ENCODE results near the gene FLNA.
A peak's percentile ranks its signal among the peaks of the same experiment; 100 is the strongest.
"Not testable (repeated sequence)": the region's sequence is repeated elsewhere in the genome, so short reads cannot be mapped to it uniquely, and the experiment has no call there.

Gene FLNA

DNA sequence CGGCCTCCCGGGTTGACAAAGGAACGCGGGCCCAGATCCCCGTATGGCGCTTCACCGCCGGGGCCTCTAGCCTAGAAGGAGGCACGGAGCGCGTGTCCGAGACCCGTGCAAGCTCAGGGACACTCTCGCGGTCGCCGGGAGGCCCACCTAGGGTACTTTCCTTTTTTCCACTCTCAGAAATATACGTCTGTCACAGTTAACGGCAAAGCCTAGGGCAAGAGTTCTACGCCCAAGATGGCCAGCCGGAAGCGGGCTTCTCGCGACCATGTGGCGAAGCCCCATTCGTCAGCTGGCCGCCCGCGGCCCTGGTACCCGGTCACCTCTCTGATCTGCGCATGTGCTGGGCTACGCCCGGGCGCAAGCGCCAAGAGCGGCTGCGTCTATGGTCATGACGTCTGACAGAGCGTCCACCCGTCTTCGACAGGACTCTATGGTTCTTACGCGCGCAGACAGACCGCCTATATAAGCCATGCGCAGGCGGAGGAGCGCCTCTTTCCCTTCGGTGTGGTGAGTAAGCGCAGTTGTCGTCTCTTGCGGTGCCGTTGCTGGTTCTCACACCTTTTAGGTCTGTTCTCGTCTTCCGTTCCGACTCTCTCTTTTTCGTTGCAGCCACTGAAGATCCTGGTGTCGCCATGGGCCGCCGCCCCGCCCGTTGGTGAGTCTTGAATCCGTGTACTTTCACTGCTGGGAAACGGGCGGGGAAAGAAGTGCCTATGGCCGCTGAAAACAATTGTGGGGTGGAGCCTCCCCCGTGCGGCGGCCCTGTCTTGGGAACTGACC lies 23.6 kb upstream of the FLNA start, which contains the start of gene RPL10:
TSS of gene RPL10 (plus strand) at position 490 of the 780 bp plus-strand sequence. CDS start at position 633, 143 bp downstream.
- peak; percentile 97 for DNase-seq

DNA sequence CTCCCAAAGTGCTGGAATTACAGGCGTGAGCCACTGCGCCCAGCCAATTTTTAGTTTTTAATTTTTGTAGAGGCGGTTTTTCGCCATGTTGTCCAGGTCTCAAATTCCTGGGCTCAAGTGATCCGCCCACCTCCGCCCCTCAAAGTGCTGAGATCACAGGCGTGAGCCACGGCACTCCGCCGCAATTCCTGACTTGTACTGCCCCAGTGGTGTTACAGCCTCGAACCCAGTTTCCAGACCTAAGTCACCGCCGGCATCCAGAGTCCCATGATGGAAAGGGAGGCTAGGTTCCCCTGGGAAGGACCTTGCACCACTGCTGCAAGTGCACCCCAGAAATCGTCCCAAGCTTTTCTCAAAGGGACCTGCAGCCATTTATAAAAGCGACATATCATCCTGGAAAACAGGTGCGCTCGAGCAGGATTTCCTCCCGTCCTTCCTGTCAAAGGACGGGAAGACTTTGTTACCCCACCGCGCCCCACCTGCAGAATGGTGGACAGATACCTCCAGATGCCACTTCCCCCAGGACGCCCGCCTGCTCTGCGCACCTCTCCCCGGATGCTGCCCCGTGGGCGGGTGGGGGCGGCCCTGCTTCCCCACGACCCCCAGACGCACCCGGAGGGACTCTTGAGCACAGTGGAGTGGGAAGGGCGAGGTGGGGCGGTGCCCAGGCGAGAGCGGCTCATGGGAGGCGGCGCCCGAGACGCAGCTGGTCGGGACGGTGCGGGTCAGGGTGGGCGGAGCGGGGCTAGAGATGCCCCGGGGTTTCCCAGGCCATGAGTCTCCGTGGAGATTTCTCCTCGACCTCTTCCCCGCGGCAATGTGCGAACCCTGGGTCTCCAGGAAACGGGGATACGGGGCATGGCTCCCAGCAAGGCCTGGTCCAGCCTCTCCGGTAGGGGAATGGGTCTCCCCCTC lies 22.8 kb upstream of the FLNA start:
- DNase-seq: peak; percentile 63

DNA sequence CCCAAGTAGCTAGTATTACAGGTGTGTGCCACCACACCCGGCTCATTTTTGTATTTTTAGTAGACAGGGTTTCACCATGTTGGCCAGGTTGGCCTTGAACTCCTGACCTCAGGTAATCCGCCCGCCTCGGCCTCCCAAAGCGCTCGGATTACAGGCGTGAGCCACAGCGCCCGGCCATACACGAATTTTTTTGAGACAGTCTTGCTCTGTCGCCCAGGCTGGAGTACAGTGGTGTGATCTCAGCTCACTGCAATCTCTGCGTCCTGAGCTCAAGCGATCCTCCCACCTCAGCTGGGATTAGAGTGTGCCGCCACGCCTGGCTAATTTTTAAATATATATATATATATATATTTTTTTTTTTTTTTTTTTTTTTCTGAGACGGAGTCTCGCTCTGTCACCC lies 21.9 kb upstream of the FLNA start:
- DNase-seq: not testable (repeated sequence)

DNA sequence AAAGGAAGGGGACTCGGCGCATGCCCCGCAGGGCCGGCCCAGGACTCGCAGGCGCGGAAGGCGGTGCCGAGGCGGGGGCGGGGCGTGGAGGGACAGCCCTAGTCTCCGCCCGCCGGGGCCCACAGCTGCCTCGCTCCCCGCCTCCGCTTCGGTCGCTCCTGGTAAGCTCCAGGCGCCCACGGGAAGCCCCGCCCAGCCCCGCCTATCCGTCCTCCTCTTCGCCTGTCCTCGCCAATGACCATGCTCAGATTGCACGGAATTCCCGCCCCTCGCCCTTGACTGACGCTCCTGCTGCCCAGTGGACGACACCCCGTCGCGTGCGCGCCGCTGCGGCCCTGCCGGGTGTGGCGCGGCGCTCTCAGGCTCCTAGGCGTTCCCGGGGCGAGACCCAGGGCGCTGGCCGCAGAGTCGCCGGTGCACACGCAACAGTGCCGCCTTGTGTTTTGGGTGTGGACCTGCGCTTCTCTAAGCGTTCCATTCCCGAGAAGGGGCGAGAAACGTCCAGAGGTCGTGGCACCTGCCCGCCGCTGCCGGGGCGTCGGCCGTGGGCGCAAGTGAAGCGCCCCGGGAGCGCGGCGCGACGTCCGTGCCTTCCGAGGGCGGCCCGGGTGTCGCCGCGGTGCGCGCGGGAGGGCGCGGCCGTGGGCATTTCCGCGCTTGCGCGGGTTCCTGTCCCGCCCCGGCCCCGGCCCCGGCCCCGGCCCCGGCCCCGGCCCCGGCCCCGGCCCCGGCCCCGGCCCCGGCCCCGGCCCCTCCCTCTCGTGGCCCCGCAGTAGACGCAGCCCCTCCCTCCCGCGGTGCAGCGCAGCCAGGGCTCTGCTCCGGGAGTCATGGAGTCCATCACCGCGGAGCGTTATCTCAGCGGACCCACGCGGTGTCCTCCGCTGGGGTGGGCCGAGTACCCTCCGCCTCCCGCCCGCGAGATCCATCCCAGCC lies 15.6 kb upstream of the FLNA start:
- DNase-seq: not testable (repeated sequence)

DNA sequence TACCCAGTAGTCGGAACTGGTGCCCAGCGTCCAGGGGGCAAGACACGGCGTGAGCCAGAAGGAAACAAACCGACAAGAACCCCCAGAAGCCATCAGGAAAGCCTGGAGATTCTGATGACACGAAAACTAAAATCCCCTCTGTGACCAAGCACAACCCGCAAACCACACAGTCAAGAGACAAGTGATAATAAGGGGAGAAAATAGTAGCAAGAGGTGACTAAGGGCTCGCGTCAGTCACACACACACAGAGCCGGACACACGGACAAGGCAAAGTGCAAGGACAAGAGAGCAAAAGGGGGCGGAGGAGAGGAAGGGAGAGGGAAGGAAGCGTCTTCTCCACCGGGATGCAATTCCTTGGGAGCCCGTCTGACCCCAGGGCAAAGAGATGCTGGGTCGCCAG lies 14.2 kb upstream of the FLNA start:
- DNase-seq: not testable (repeated sequence)

DNA sequence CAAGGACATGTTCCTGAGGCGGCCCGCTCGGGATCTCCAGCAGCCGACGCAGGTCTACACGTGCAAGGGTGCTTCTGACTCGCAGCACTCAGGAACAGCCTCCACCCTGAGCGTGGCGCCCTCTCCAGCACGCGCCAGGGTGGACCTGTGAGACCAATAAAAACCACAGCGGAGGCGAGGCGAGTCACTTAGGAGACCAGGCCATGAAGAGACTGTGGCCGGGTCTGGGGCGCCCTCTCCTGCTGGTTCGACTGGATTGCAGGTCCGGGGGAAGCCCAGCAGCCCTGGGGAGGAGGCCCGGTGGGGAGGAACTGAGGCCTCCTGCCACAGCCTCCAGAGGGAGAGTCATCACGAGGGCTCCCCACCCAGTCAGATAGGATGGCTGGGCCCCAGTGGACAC lies 13.7 kb upstream of the FLNA start:
- not testable (repeated sequence) for DNase-seq

DNA sequence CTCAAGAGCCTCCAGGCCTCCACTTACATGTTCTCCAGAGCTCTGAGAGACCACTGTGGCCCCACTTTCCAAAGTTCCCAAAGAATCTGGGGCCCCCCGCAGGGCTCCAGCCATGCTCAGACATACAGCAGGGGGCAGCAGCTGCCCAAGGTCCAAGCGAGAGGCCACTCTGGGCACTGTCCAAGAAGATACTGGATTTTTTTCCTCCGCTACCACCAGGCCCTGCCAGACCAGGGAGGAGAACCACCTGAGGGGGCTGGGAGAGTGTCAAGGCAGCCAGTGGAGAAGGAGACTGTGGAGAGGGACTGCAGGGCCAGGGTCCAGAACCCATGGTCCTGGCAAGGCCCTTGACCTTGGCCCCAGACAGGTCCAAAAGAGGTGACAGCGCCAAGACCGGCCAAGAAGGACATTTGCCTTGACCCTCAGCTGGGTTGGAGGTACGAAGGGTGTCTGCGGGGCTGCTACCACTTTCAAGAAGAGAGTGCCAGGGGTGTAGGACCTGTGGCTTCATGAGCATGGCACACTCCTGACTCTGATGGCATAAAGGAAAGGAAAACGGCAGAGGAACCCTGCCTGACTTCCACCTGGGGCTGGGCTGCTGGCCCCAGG lies 10.0 kb upstream of the FLNA start:
- DNase-seq: no peak

DNA sequence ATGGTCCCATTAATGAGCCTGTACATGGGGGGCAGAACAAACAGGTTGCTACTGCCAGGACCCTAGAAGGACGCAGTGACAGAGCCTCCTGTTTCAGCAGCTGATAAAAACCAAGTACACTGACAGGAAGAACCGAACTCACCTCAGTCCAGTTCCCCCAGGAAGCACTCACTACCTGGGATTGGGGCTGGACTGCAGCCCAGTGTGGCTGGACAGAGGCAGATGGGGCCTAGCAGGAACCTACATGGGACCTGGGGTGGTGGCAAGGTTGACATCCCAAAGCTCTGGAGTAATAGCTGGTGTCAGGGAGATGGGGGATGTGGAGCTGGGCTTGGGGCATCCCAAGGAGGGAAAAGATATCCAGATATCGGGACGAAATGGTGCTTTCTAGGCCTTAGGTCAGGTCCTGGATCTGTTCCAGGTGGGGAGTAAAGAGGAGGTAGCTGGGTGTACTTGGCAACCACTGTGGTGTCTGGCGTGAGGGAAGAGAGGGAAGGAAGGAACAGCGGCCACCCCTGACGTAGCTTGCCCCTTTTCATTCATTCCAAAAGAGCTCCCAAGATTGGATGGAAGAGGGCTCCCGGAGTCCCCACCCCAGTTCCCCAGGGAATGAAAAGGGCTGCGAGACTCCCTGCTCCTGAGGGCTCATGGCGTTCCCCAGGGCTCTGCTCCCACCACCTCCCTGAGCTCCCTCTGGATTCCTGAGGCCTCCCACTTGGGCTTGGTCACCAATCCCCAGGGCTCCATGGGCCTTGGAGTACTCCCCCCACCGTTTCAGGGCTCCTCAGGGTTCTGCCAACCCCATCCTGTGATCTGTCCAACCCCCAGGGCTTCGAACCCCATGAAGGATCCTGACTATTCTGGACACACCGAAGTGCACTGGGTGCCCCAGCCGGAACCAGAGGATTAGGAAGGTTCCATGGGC lies 9.2 kb upstream of the FLNA start:
- DNase-seq: peak; percentile 7

DNA sequence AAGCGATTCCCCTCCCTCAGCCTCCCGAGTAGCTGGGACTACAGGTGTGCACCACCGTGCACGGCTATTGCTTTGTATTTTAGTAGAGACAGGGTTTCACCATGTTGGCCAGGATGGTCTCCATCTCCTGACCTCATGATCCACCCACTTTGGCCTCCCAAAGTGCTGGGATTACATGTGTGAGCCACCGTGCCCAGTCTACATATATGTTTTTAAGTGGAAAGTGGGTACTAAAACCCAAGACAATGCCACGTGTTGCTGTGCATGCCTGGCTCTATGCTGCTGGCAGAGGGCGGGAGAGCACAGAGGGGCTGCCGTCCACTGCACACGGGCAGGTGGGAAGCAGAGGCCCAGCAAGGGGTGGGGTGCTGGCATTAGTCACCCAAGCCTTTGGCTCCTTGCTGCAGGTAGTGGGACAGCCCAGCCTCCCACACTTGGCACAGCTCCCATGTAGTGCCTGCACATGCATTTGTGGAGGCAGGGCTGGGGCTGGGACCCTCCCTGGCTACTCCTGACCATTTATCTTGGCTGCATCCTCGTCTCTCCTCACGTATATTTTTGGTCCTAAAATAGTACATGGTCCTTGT lies 8.1 kb upstream of the FLNA start:
- no peak for DNase-seq

DNA sequence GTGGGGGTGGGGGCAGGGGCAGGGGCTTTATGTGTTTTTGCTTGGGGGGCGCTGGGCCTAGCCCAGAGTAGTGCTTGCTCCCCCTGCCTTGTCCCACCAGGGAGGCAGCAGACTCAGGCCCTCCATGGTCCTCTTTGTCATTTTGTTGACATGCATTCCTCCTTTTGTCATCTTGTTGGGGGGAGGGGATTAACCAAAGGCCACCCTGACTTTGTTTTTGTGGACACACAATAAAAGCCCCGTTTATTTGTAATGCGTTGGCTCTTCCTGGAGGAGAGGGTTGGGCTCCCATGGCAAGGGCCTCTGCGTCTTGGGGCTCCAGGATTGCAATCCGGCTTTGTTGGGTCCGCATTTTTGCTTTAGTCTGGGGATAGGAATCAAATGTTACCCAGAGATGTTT lies 6.8 kb upstream of the FLNA start:
- DNase-seq: no peak

DNA sequence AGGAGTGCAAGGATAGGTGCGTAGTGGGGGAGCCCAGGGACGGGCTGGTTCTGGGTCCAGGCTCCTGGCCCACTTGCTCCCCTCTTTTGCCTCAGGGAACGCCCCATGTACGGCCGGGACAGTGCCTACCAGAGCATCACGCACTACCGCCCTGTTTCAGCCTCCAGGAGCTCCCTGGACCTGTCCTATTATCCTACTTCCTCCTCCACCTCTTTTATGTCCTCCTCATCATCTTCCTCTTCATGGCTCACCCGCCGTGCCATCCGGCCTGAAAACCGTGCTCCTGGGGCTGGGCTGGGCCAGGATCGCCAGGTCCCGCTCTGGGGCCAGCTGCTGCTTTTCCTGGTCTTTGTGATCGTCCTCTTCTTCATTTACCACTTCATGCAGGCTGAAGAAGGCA lies 6.4 kb upstream of the FLNA start:
- no peak for DNase-seq

DNA sequence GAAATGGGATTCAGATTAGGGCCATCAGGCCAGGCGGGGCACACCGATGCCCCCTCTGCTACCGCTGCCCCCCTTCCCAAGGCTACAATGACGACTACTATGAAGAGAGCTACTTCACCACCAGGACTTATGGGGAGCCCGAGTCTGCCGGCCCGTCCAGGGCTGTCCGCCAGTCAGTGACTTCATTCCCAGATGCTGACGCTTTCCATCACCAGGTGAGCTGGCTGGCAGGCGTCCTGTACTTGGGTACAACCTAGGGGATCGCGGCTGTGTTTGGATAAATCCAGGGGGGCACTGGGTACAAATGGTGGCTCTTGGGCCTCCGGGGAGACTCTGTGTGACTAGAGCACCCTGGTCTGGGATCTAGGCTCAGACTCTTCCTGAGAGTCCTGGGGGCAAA lies 5.7 kb upstream of the FLNA start:
- peak; percentile 8 for DNase-seq

DNA sequence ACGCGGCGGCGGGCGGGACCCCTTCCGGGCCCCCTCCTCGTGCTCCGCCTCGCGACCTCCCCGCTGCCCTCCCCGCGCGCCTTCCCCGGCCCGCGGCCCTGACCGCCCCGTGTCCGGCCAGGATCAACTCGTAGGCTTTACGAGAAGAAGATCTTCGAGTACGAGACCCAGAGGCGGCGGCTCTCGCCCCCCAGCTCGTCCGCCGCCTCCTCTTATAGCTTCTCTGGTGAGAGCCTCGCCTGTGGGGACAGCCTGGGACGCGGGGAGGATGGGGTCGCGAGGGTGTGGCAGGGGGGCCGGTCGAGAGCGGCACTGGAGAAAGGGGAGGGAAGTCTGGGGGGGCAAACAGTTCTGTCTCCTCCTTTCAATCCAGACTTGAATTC lies 5.1 kb upstream of the FLNA start:
- no peak for DNase-seq

DNA sequence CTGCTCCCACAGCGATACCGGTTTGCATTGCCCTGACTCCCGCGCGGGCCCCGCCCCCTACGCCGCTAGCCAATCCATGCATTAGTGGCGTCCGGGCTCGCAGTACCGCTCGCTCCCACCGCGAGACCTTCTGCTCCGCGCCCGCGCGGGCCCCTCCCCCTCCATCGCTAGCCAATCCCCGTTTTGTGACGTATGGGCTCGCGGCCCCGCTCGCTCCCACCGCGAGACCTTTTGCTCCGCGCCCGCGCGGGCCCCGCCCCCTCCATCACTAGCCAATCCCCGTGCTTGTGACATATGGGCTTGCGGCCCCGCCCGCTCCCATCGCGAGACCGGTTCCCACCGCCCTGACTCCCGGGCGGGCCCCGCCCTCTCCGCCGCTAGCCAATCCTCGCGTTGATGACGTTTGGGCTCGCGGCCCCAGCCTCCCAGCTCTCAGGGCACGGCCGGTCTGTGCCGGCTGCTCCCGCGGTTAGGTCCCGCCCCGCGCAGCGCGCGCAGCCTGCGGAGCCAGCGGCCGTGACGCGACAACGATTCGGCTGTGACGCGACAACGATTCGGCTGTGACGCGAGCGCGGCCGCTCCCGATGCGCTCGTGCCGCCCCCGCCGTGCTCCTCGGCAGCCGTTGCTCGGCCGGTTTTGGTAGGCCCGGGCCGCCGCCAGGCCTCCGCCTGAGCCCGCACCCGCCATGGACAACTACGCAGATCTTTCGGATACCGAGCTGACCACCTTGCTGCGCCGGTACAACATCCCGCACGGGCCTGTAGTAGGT lies 4.5 kb upstream of the FLNA start, which contains the start of gene EMD:
TSS of gene EMD (plus strand) at position 497 of the 770 bp plus-strand sequence. CDS start at position 687, 190 bp downstream.
- peak; percentile 99 for DNase-seq

DNA sequence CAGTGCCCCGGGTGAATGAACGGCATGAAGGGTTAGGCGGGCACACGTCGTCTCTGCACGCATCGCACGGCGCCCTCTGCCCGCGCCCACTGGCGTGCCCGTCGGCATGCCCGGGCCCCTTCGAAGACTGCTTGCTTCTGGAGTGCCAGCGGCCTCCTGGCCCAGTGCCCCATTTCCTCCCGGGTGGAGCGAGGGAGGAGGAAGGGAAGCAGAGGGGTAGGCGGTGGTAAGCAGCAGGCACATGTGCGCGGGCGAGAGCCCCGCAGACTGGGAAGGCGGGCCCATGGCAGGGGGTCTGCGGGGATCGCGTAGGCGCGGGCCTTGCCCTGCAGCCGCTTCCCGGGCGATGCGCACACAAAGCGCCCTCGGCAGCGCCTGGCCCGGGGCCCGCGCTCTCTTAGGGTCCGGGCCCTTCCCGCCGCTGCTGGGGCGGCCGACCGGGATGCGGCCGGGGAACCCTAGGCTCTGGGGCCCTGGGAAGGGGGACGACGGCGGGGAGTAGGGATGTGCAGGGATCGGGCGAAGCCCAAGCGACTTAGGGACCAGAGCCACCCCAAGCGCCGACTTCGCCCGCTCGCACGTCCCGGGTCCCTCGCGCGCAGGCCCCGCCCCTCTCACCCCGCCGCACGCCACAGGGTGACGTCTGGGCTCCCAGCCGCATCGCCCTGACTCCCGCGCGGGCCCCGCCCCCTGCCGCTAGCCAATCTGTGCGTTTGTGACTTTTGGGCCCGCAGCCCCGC lies 3.8 kb upstream of the FLNA start:
- peak; percentile 61 for DNase-seq

DNA sequence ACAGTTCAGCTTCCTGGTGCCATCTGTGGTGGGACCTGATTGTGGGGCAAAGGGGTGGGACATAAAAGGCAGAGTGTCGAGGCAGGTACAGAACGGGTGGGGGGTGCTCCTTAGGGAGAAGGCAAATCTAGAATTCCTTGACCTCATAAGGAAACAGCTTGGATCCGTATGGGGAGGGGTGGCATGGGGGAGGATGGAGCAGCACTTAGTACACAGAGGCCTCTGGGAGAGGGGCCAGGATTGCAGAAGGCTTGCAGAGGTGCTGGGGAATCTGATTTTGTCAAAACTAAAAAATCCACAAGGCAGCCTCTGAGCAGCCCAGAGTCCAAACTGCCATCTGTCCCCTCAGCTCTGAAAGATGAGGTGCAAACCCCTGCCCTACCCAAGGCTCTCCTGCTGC lies 2.3 kb upstream of the FLNA start:
- no peak for DNase-seq

DNA sequence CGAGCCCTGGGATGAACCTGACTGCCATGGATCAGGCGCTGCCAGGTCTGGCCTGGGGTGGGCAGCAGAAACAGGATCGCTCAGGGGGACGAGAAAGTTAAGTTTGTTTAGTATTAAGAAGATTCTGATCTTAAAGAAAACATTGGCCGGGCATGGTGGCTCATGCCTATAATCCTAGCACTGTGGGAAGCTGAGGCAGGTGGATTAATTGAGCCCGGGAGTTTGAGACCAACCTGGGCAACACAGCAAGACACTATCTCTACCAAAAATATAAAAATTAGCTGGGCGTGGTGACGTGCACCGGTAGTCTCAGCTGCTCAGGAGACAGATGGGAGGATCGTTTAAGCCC lies 696 bp upstream of the FLNA start:
- no peak for DNase-seq

DNA sequence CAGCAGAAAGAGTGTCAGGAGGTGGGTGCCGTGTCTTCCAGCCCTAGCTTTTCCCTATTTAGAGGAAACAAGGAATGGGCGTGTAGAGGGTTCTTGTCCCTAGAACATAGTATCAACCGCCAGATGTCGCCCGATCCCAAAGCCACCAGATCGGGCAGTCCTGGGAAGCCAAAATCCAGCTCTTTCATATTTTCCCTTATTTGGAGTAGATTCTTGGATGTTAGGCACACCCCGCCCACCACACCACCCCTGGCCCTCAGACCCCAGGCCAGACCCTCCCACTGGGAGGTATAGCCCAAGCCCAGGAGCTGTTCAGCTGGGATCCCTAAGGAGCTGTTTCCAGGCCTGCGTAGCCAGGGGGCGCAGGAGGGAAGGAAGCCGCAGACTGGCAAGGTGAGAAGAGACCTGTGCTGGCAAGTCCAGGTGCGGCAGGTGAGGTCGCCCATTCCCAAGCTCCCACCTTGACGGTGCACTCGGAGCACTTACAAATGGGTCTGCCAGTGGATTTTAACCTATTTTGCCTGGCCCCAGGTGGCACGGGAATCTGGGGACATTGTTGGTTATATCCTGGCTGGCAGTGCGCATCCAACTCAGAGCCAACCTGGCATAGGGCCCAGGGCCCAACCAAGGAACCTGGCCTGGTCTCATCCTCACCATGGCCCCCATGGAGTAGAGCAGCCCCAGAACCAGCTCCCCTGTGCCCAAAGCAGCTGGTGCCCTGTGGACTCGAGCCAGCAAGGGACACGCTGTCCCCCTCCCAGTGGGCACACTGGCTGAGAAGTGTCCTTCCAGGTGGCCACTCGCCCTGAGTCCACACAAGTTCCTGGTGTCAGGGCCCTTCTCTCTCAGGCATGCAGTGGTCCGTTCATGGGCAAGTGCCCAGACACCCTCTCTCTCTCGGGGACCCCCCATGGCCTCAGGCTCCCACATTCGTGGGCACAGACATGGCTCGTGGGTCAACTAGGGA lies 811 bp downstream of the FLNA start:
- DNase-seq: peak; percentile 51

All from NCI-H1092 treated with DMSO at 0.1 percent for 48 hours (cell line).